IPS-NIHi11 (cell line): ENCODE data around the gene SCAF1.
"Not testable (repeated sequence)": the region's sequence is repeated elsewhere in the genome, so short reads cannot be mapped to it uniquely, and the experiment has no call there.

Experiments used
- DNase-seq: peaks from one replicate; pipeline ENCODE4 v3.0.0; 2012; ENCODE audit warnings: mixed read lengths, low spot score

SCAF1 gene

DNA sequence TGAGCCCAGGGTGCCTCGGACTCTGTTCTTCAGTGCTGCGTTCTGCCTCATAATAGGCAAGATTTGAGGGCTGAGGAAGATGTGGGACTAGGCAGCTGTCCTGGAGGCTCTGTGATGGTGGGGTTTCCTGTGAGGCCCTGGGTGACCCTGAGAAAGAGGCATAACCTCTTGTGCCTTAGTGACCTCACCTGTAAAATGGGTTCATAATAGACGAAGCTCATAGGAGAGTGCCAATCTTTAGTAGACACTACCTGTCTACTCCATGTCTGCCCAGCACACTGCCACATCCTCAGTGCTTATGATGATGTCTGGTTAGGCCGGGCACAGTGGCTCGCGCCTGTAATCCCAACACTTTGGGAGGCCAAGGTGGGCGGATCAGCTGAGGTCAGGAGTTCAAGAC lies 25.5 kb upstream of the SCAF1 start:
- no peak for DNase-seq

DNA sequence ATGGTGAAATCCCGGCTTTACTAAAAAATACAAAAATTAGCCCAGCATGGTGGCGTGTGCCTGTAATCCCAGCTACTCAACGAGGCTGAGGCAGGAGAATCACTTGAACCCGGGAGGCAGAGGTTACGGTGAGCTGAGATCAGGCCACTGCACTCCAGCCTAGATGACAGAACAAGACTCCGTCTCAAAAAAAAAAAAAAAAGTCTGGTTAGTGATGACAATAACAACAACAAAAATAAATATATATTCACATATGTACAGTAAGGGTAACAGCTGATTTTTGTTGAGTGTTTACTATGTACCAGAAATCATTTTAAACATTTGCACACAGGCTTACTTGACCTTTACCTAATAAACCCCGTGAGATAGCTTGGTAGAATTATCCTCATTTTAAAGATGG lies 25.1 kb upstream of the SCAF1 start:
- no peak for DNase-seq

DNA sequence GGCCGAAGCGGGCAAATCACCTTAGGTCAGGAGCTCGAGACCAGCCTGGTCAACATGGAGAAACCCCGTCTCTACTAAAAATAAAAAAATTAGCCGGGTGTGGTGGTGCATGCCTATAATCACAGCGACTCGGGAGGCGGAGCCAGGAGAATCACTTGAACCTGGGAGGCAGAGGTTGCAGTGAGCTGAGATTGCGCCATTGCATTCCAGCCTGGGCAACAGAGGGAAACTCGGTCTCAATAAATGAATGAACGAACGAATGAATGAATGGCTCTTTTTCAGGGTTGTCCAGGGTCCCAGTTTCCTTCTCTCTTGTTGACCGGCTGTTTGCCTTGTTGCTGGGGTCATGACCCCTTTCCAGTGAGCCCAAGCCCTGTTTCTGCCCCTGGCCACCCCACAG lies 24.1 kb upstream of the SCAF1 start:
- not testable (repeated sequence) for DNase-seq

DNA sequence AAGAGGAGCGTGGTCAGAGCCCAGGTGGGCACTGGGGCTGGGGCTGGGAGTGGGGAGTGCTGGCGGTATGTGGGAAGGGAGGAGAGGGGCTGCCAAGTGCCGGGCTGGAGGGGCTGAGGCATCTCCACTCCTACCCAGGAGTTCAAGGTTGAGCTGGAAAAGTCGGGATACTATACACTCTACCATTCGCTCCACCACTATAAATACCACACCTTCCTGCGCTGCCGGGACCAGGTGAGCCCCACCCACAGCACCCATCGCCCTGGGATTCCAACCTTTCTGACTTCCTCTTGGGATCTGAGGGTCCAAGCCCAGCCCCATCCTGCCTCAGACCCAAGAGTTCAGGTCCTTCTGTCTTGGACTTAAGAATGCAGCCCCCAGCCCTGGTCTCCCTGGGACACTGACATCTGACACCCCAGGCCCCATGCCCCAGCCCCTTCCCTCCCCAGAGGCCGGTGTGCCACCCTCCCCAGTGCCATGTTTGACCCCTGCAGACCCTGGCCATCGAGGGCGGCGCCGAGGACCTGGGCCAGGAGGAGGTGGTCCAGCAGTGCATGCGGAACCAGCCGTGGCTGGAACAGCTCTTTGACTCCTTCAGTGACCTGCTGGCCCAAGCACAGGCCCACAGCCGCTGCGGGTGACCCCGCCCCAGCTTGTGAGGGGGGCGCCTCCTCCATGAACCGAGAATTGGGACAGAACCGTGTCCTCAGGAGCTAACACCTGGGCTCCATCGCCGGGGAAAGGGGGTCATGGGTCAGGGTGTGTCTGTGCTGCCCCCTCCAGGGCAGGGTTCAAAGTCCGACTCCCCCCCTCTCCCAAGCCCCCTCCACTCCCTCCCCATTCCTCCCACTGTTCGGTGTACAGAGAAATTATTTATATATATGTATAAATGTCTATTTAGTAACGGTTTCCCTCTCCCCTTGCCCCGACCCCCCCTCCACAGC lies 16.8 kb upstream of the SCAF1 start:
- DNase-seq: peak; percentile 51

DNA sequence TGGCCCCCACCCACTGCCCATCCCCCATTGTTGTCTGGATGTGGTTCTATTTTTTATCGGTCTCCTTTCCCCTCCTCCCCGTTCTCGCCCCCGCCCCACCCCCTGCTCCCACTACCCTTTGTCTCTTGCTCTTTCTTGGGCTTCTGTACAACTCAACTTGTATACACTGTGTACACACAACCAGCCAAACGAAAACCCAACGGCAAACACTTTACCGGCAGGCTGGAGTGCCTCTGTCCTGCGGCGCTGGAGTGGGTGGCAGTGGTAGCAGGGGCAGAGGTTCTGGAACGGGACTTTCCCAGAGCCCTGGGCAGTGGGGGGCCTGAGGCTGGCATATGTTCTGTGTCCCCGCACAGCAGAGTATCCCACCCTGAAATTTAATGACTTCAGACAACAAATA lies 15.8 kb upstream of the SCAF1 start:
- DNase-seq: no peak

DNA sequence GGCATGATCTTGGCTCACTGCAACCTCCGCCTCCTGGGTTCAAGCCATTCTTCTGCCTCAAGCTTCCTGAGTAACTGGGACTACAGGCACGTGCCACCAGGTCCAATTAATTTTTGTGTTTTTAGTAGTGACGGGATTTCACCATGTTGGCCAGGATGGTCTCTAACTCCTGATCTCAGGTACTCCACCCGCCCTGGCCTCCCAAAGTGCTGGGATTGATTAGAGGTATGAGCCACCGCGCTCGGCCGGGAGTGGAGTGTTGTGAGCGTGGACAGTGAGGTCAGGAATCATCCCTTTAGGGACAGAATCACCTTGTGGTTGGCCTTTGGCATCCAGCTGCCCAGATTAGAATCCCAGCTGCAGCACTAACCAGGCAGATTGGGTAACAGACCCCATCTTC lies 12.3 kb upstream of the SCAF1 start:
- DNase-seq: no peak

DNA sequence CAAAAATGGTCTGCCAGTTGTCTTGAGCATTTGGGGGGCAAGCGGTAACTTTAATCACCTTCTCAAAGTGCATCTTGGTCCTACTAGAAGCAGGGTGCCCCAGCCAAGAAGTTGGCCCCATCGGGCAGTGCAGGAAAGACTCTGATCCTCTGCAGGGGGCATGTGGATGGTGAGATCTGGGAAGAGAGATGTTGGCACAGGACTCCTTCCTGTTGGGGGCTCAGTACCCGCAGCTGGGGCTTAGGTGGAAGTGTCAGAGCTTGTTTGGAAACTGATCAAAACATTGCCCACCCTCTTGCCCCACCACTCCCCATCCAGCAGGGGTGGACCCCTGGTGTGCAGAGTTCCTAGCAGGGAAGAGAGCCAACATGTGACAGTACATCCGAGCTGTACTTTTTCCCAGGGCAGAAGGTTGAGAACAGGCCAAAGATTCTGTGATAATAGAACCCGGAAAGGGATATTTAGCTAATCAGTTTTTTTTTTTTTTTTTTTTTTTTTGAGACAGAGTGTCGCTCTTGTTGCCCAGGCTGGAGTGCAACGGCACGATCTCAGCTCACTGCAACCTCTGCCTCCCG lies 10.9 kb upstream of the SCAF1 start:
- no peak for DNase-seq

DNA sequence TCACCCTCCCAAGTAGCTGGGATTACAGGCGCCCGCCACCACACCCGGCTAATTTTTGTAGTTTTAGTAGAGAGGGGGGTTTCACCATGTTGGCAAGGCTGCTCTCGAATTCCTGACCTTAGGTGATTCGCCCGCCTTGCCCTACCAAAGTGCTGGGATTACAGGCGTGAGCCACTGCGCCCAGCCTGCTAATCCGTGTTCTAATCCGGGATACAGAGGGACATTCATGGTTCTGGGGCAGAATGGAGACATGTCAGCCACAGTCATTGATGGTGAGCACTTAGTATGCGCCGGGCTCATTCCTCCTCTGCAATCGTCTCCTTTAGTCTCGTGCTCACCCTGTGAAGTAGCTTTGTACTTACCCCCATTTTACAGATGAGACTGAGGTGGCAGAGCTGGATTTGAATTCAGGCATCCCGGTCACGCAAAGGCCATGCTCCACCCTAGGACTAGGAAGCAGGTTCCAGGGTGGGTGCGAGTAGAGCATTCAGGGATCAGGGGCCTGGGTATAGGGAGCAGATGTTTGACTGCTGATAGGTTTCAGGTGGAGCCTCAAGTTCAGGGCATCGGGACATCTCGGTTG lies 10.3 kb upstream of the SCAF1 start:
- no peak for DNase-seq

DNA sequence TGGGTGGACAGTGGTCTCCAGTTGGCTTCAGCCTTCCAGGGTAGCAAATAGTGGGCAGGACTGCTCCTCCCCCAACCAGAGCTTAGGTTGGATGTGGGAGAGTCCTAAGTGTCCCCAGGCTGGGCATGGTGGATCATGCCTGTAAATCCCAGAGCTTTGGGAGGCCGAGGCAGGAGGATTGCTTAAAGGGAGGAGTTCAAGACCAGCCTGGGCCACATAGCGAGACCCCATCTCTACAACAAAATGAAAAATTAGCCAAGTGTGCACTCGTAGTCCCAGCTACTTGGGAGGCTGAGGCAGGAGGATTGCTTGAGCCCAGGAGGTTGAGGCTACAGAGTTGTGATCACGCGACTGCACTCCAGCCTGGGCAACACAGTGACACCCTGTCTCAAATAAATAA lies 9.4 kb upstream of the SCAF1 start:
- DNase-seq: no peak

DNA sequence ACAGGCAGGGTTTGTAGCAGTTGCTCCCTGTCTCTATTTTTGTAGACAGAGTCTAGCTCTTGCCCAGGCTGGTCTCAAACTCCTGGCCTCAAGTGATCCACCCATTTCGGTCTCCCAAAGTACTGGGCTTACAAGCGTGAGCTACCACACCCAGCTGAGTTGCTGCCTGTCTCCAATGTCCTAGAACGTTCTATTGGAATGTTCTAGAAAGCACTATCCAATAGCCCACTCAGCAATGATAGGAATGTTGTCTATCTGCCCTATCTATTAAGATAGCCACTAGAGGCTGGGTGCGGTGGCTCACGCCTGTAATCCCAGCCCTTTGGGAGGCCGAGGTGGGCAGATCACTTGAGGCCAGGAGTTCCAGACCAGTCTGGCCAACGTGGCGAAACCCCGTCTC lies 8.7 kb upstream of the SCAF1 start:
- not testable (repeated sequence) for DNase-seq

DNA sequence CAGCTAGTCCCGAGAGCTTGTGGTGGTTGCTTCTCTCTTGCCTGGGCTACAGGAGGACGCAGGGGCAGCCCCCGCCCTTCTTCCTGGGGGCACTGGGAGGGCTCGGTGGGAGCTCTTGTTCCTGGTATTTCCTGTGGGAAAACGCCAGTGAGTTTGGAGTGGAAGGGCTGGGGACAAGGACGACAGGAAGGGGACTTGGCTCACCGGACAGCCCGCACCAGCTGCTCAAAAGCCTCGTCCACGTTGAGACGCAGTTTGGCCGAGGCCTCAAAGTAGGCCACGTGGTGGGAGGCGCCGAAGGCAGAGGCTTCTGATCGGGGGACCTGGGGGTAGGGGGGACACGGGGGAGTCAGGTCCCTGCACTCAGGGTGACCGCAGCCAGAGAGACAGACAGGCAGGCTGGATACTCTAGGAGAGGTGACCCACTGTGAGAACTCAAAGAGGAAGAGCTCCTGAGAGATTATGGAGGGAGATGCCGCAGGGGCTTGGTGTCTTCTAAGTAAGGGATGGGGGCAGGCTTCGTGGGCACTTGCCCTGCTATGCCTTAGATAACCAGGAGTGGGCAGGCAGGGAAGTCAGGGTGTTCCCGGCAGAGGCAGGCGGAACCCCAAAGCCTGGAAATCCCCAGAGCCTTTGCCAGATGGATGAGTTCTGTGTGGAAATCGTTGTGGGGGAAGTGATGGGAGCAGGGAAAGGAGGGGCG lies 6.3 kb upstream of the SCAF1 start:
- DNase-seq: no peak

DNA sequence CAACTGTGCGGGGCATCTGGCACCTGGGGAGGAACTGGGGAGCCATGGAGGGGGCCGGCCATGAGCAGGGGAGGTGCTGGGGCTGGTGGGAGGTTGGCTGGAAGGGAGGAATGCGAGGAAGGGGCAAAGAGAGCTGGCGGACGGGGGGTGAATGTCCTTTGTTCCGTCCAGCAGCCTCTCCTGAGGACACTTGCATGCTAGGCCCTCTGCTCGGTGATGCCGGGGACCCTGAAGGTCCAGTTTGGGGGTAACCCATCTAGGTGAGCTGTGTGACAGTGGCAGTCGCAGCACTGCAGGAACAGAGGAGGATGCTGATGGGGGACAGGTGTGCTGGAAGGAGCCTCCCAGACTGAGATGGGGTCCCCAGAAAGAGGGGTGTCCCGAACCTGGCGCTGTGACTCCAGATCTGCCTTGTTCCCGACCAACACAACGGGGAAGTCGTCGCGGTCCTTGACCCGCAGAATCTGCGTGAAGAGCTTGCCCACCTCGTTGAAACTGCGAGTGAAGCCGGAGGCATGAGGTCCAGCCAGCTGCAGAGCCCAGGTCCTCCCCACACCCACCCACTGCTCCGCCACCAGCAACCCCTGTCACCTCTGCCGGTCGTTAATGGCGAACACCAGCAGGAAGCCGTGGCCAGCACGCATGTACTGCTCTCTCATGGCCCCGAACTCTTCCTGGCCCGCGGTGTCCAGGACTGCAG lies 5.6 kb upstream of the SCAF1 start:
- no peak for DNase-seq

DNA sequence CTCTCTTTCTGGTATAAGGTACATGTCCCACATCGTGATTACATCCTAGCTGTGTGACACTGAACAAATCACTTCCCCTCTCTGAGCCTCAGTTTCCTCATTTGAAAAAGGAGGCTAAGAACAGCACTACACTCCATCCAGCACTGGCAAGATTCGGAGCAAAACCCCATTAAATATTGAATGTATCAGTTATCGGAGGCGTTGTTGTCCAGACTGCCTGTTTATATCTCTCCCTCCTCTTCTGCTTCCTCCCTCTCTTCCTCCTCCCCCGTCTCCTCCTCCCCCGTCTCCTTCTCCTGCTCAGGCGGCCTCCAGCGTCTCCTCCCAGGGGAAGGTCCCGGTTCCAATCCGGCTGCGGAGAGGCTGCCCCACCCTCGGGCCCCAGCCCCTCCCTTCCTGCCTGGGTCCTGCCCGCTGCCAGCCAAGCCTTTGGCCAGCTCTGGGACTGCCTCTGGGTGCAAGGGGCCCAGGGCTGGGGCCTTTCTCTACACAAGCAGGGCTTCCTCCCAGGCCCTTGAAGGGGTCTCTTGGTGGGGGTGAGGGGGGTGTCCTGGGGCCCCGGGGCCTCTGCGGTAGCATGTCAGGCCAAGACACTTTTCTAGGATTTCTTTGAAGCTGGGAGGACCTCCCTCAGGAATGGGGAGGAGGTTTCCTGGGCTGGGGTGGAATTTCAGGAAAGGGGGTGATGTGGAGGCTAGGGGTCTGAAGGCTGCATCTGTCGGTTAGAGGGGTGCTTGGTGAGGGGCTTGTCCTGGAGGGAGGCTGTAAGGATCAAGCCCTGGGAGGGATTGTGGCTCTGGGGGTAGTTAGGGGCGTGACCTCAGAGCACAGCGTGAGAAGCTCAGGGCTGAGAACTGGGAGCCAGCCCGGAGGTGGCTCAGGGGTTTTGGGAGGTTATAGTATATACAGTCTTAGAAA lies 3.9 kb upstream of the SCAF1 start:
- DNase-seq: peak; percentile 65

DNA sequence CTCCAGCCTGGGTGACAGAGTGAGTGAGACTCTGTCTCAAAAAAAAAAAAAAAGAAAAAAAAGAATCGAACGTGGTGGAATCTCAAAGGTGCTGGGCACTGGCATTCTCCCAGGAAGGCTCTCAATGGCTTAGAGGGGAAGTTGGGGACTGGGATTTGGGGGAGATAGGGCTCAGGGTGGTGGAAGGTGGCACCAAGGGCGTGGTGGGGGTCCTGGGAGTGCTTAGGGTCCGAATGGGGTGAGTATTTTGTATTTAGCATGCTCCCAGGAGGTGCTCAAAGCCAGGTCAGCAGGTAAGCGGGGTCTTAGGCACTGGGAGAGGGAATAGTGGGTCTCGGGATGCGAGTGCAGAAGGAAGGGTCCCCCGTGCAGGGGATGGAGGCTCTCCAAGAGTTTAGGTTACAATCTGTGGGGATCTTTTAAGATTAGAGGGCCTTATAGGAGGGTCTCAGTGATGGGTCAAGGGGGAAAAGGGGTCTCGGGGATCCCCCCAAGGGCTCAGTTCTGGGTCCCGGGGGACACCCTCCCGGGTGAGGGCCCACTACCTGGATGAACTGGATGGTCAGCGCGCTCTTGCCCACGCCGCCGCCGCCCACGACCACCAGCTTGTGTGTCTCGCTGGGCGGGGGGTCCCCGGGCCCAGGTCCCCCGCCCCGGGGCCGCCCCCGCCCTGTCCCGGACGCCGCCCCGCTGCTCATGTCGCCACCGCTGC lies 2.5 kb upstream of the SCAF1 start:
- DNase-seq: no peak

DNA sequence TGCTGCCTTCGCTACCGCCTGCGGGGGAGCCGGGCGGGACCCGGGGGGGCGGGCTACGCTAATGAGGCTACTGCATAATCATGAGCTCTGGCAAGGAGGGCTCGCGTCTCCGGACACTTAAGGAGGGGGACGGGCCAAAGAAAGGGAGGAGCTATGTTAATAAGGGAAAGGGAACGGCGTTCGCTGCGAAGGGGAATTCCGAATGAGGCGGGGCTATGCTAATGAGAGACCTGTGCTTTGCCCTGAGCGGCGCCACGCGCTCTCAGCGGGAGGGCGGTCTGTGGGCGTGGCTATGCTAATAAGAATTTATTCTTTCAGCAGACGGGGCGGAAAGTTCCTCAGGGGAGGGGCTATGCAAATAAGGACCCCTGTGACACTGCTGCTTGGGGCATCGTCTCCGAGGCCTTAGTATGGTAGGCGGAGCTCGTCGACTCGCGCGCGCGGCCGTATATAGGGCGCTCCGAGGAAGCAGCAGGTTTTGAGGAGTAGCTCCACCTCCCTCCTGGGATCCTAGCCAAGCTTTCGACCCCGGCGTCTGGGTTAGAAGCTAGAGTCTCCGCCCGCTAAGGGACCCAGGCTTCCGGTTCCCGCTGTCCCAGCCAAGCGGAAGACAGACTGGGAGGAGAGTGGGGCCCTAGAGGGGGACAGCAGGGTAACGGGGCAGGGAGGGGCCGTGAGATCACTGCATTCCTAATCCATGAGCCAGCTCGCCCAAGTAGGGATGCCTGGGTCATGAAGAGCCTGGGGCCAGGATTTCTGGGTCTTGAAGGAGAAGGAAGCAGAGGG lies 1.7 kb upstream of the SCAF1 start, which contains the start of gene RRAS:
Gene RRAS (minus strand): TSS at position 31 of the 786 bp plus-strand sequence. CDS start 45 bp downstream, outside the sequence.
- DNase-seq: peak; percentile 92

DNA sequence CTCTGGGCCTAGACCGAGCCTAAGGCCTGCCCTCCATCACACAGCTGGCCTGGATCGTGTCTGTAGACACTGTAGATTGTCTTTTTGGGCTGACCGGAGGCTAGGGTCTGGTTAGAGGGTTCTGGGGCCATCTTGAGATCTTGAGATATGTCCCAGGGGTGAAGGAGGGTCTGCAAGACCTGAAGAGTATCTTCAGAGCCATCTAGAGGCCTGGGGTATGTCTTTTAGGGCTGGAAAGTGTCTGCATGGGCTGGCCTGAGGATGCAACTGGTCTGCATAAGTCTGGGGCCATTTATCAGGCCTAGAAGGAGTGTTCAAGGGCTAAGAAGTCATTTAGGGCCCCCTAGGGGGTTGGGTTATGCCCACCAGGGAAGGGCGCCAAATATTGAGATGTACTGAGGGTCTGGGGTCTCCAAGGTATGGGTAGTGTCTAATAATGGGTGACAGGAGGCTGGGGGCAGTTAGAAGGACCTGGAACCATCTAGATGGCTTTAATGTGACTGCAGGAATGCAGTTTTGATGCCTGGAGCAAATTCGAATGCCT lies 555 bp downstream of the SCAF1 start:
- no peak for DNase-seq

DNA sequence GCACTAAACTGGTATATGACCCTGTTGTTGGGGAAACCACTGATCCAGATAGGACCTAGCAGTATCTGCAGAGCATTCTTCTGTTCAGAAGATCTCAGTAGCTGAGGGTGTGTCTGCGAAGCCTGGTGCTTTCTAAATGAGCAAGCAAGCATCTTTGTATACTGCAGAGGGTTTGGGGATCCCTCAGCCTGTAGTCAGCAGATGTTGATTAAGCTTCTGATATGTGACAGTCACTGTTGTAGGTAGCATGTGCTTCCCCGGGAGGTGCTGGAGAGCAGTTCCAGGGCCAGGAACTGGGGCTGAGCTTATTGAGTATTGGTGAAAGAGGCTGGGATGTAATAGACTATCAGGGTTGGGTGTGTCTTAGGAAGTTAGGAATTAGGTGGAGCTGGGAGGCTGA lies 1.5 kb downstream of the SCAF1 start:
- no peak for DNase-seq

DNA sequence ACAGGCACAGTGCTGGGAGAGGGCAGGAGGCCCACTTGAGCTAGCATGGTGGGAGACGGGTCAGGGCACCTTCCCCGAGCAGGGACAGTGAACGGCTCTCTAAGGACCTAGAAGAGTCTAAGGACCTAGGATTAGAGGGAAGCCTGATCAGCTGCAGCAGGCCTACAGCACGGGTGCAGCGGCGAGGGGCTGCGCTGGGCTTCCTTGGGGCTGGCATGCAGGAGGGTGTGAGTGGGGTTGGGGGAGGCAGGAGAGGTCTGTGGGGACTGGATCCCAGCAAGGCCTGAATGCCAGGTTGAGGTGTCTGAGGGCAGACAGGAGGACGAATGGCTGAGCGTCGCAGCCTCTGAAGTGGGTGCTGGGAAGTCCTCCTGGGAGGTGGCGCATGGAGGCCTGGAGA lies 3.6 kb downstream of the SCAF1 start:
- DNase-seq: no peak

DNA sequence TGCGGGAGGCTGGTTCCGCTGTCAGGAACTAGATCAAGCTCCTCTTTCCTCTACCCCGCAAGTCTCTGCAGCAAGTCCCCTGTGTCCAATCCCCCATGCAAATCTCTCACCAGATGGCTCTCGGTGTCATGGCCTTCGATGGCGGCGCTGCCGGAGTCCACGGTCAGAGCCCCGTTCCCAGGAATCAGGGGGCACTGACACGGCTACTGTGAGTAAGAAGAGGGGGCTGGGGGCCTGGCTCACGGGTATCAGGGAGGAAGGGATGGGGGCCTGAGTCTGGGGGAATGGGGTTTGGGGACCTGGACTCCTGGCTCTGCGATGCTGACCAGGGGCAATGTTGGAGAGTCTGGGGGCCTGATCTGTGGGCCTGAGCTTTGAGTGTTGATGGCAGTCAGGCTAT lies 4.0 kb downstream of the SCAF1 start:
- DNase-seq: no peak
